Neural progenitor cell (in vitro differentiated cells): Measurements from ENCODE around the gene TPGS1. TPM values are rescaled to one million over a fixed set of nuclear protein-coding genes. Genes with fewer than 3 reads are reported as not detected.

Source experiments
- DNase-seq: peaks from one replicate; pipeline ENCODE4 v3.0.0-alpha.2; 2016; ENCODE audit warnings: low spot score
- H2AFZ ChIP-seq: fragments of 200-600 bp; sonication (generic); replicated peaks from 2 replicates; pipeline ENCODE4 v1.6.1; 2016; ENCODE audit warnings: antibody characterized with exemption
- H3F3A ChIP-seq: fragments of 200-600 bp; sonication (generic); 2 replicates; pipeline ENCODE4 v1.6.1; 2016; ENCODE audit warnings: antibody characterized with exemption, low read depth
- H3K27ac ChIP-seq: fragments of 200-600 bp; sonication (generic); 2 replicates; pipeline ENCODE4 v1.5.1; 2016; ENCODE audit warnings: mild to moderate bottlenecking
- H3K27me3 ChIP-seq: fragments of 200-600 bp; sonication (generic); 2 replicates; pipeline ENCODE4 v1.6.1; 2016; ENCODE audit warnings: mild to moderate bottlenecking, moderate library complexity
- H3K36me3 ChIP-seq: fragments of 200-600 bp; sonication (generic); 2 replicates; pipeline ENCODE4 v1.5.1; 2016
- H3K4me1 ChIP-seq: fragments of 200-600 bp; sonication (generic); 2 replicates; pipeline ENCODE4 v1.6.1; 2016; ENCODE audit warnings: mixed run types
- H3K4me2 ChIP-seq: fragments of 200-600 bp; sonication (generic); 2 replicates; pipeline ENCODE4 v1.6.1; 2016
- H3K4me3 ChIP-seq: fragments of 200-600 bp; sonication (generic); 2 replicates; pipeline ENCODE4 v1.5.1; 2016
- H3K79me2 ChIP-seq: fragments of 200-600 bp; sonication (generic); 2 replicates; pipeline ENCODE4 v1.6.1; 2016; ENCODE audit warnings: low read depth
- H3K9ac ChIP-seq: fragments of 200-600 bp; sonication (generic); 2 replicates; pipeline ENCODE4 v1.6.1; 2016
- H3K9me3 ChIP-seq: fragments of 200-600 bp; sonication (generic); 2 replicates; pipeline ENCODE4 v1.5.1; 2016; ENCODE audit warnings: low read depth
- H4K20me1 ChIP-seq: fragments of 200-600 bp; sonication (generic); 2 replicates; pipeline ENCODE4 v1.6.1; 2016; ENCODE audit warnings: low read depth
- H3K27ac Mint-ChIP-seq: 3 replicates; pipeline ENCODE4 v1.8.0; 2021; ENCODE audit warnings: mixed read lengths
- H3K27me3 Mint-ChIP-seq: 2 replicates; pipeline ENCODE4 v1.8.0; 2022; ENCODE audit warnings: low read depth, mild to moderate bottlenecking, inconsistent platforms, moderate library complexity, mixed read lengths; ENCODE audit not compliant: insufficient read depth
- H3K36me3 Mint-ChIP-seq: 3 replicates; pipeline ENCODE4 v1.8.0; 2021; ENCODE audit warnings: mixed read lengths
- H3K4me1 Mint-ChIP-seq: 3 replicates; pipeline ENCODE4 v1.8.0; 2021; ENCODE audit warnings: mixed read lengths
- H3K4me3 Mint-ChIP-seq: 3 replicates; pipeline ENCODE4 v1.8.0; 2021; ENCODE audit warnings: mild to moderate bottlenecking, moderate library complexity, mixed read lengths
- H3K9me3 Mint-ChIP-seq: 3 replicates; pipeline ENCODE4 v1.8.0; 2020; ENCODE audit warnings: mixed read lengths
- CTCF ChIP-seq: fragments of 200-600 bp; sonication (generic); IDR thresholded peaks from 2 replicates; pipeline ENCODE4 v1.5.1; 2017; ENCODE audit warnings: antibody characterized with exemption, mild to moderate bottlenecking
- EZH2 ChIP-seq: fragments of 200-600 bp; sonication (generic); IDR thresholded peaks from 2 replicates; pipeline ENCODE4 v1.6.1; 2017; ENCODE audit warnings: antibody characterized with exemption, mild to moderate bottlenecking, moderate library complexity
- EZH2phosphoT487 ChIP-seq: fragments of 200-600 bp; sonication (generic); IDR thresholded peaks from 2 replicates; pipeline ENCODE4 v1.6.1; 2017; ENCODE audit warnings: antibody characterized with exemption
- total RNA-seq: library from RNA; depleted of rRNA; stranded (reverse); fragments of >200 nt; gene quantifications from 2 replicates; pipeline ENCODE4 v1.2.3, GENCODE V29; 2015; ENCODE audit warnings: low replicate concordance

The TPGS1 gene
- total RNA-seq, 1 donor from 2014 or later, result 9.4 TPM

GRCh38 chr19:525029-525428, 17.7 kb downstream of the TPGS1 start:
- no peaks in the 10 kb centered on the region for H3K9me3 ChIP-seq
- no peaks in the 10 kb centered on the region for H3K79me2 ChIP-seq
- Mint-ChIP-seq H3K9me3 (peaks cover 3% of the 10 kb centered on the region), H3K4me1 (peaks cover 30% of the 10 kb centered on the region), H3K27ac (no peak overlapping the region), H3K4me3 (no peak overlapping the region), H3K36me3 (peaks cover 10% of the 10 kb centered on the region), H3K27me3 (peaks cover 4% of the 10 kb centered on the region)
- peaks cover 7% of the 10 kb centered on the region for H3K4me1 ChIP-seq
- H3K27me3 ChIP-seq, result peaks cover 15% of the 10 kb centered on the region
- no peak overlapping the region for H3K27ac ChIP-seq
- H4K20me1 ChIP-seq, result no peaks in the 10 kb centered on the region
- H3K36me3 ChIP-seq, result no peaks in the 10 kb centered on the region
- H3F3A ChIP-seq, result peaks cover 9% of the 10 kb centered on the region
- TF ChIP-seq CTCF (no peak), EZH2phosphoT487 (no peak), EZH2 (no peak)
- no peak overlapping the region for H3K4me2 ChIP-seq
- H3K4me3 ChIP-seq, result no peak overlapping the region
- H2AFZ ChIP-seq, result no peak overlapping the region
- no peak for DNase-seq
- H3K9ac ChIP-seq, result no peak overlapping the region

- H3K4me1 ChIP-seq, result peaks cover 7% of the 10 kb centered on the region
- no peak overlapping the region for H3K4me3 ChIP-seq
- Mint-ChIP-seq H3K36me3 (peaks cover 8% of the 10 kb centered on the region), H3K4me3 (no peak overlapping the region), H3K9me3 (peaks cover 3% of the 10 kb centered on the region), H3K4me1 (peaks cover 34% of the 10 kb centered on the region), H3K27me3 (peaks cover 4% of the 10 kb centered on the region), H3K27ac (no peak overlapping the region)
- no peaks in the 10 kb centered on the region for H3K9me3 ChIP-seq
- H3K27me3 ChIP-seq, result peaks cover 12% of the 10 kb centered on the region
- H3K36me3 ChIP-seq, result no peaks in the 10 kb centered on the region
- no peaks in the 10 kb centered on the region for H3K79me2 ChIP-seq
- no peak for DNase-seq
- no peak overlapping the region for H3K4me2 ChIP-seq
- TF ChIP-seq EZH2 (no peak), CTCF (no peak), EZH2phosphoT487 (no peak)
- H3K27ac ChIP-seq, result no peak overlapping the region
- no peak overlapping the region for H2AFZ ChIP-seq
- peaks cover 16% of the 10 kb centered on the region for H3F3A ChIP-seq
- no peak overlapping the region for H3K9ac ChIP-seq
- no peaks in the 10 kb centered on the region for H4K20me1 ChIP-seq
These were observed 18.6 kb downstream of the TPGS1 start for GRCh38 chr19:525857-526419.

GRCh38 chr19:530134-531008, 23.1 kb downstream of the TPGS1 start:
- Histone ChIP-seq H3F3A (peaks cover 28% of the 10 kb centered on the region), H3K4me3 (peak overlapping the region; percentile 99), H2AFZ (peak overlapping the region; percentile 99), H3K27ac (peak overlapping the region; percentile 88), H4K20me1 (peaks cover 32% of the 10 kb centered on the region), H3K79me2 (peaks cover 33% of the 10 kb centered on the region), H3K4me1 (peaks cover 14% of the 10 kb centered on the region), H3K27me3 (peaks cover 8% of the 10 kb centered on the region), H3K4me2 (peak overlapping the region; percentile 77), H3K36me3 (no peaks in the 10 kb centered on the region), H3K9me3 (no peaks in the 10 kb centered on the region), H3K9ac (no peak overlapping the region)
- Mint-ChIP-seq H3K27ac (no peak overlapping the region), H3K27me3 (peaks cover 4% of the 10 kb centered on the region), H3K4me3 (peak overlapping the region; percentile 88), H3K4me1 (peaks cover 39% of the 10 kb centered on the region), H3K9me3 (peaks cover 3% of the 10 kb centered on the region), H3K36me3 (peaks cover 3% of the 10 kb centered on the region)
- DNase-seq, result no peak
- TF ChIP-seq EZH2phosphoT487 (no peak), CTCF (no peak), EZH2 (no peak)
